PC-3 (cell line): ENCODE data around the gene GRHL3. TPM values are rescaled to one million over a fixed set of nuclear protein-coding genes. Genes with fewer than 3 reads are reported as not detected.
A peak's percentile ranks its signal among the peaks of the same experiment; 100 is the strongest.

Source experiments
- ATAC-seq: fragments of 200-7000 bp; cut with Tn5 transposase; 2 replicates; pipeline ENCODE4 v1.9.1; 2020; ENCODE audit warnings: mild to moderate bottlenecking, moderate library complexity
- BruUV-seq: library from RNA; stranded (reverse); fragments of 400-500 nt; replicated peaks from 2 replicates; lab custom pipeline; 2021; lab: Mats Ljungman, UMichigan
- CTCF ChIA-PET: fragments of 300-600 bp; sonication (Branson Sonifier 250); formaldehyde crosslinking; loops from one replicate; lab custom pipeline; 2022; ENCODE audit warnings: antibody characterized with exemption; lab: Charles Lee
- POLR2A ChIA-PET: fragments of 300-600 bp; sonication (Branson Sonifier 250); formaldehyde crosslinking; loops from one replicate; lab custom pipeline; 2022; ENCODE audit warnings: antibody characterized with exemption; ENCODE audit not compliant: unreplicated experiment; lab: Charles Lee
- DNase-seq: peaks from one replicate; pipeline ENCODE4 v3.0.0-alpha.2; 2015
- H2AFZ ChIP-seq: fragments of 300-600 bp; sonication (generic); 2 replicates; pipeline ENCODE4 v1.6.0; 2016; ENCODE audit warnings: antibody characterized with exemption, low read length
- H3F3A ChIP-seq: fragments of 300-600 bp; sonication (generic); one replicate; pipeline ENCODE4 v1.6.0; 2017; ENCODE audit warnings: antibody characterized with exemption, low read length, control low read depth, mild to moderate bottlenecking; ENCODE audit not compliant: unreplicated experiment
- H3K27ac ChIP-seq: fragments of 300-600 bp; sonication (generic); 2 replicates; pipeline ENCODE4 v1.5.1; 2016; ENCODE audit warnings: mild to moderate bottlenecking, low read length
- H3K27me3 ChIP-seq: fragments of 300-600 bp; sonication (generic); 2 replicates; pipeline ENCODE4 v1.6.1; 2016; ENCODE audit warnings: low read length, mixed read lengths
- H3K36me3 ChIP-seq: fragments of 300-600 bp; sonication (generic); 2 replicates; pipeline ENCODE4 v1.6.1; 2016; ENCODE audit warnings: low read depth, mixed run types, low read length, mixed read lengths
- H3K4me1 ChIP-seq: fragments of 300-600 bp; sonication (generic); 2 replicates; pipeline ENCODE4 v1.5.1; 2016; ENCODE audit warnings: low read length; ENCODE audit not compliant: insufficient read depth
- H3K4me2 ChIP-seq: fragments of 300-600 bp; sonication (generic); 2 replicates; pipeline ENCODE4 v1.6.0; 2016; ENCODE audit warnings: low read length
- H3K4me3 ChIP-seq: fragments of 300-600 bp; sonication (generic); 2 replicates; pipeline ENCODE4 v1.5.1; 2016; ENCODE audit warnings: mild to moderate bottlenecking, low read length, mixed read lengths
- H3K79me2 ChIP-seq: fragments of 300-600 bp; sonication (generic); 2 replicates; pipeline ENCODE4 v1.6.1; 2017; ENCODE audit warnings: low read length, mixed read lengths
- H3K9ac ChIP-seq: fragments of 300-600 bp; sonication (generic); 2 replicates; pipeline ENCODE4 v1.6.0; 2016; ENCODE audit warnings: mild to moderate bottlenecking, low read length
- H3K9me2 ChIP-seq: fragments of 300-600 bp; sonication (generic); replicated peaks from 2 replicates; pipeline ENCODE4 v1.6.1; 2016; ENCODE audit warnings: mixed run types, low read length, mixed read lengths
- H3K9me3 ChIP-seq: fragments of 300-600 bp; sonication (generic); 2 replicates; pipeline ENCODE4 v1.6.1; 2016; ENCODE audit warnings: low read length, mixed read lengths
- H4K20me1 ChIP-seq: fragments of 300-600 bp; sonication (generic); 2 replicates; pipeline ENCODE4 v1.6.1; 2016; ENCODE audit warnings: low read length, mixed read lengths
- CTCF ChIP-seq: fragments of 300-600 bp; sonication (generic); conservative IDR thresholded peaks from 2 replicates; pipeline ENCODE4 v1.5.1; 2017; ENCODE audit warnings: antibody characterized with exemption, low read depth, mild to moderate bottlenecking, low read length
- EZH2 ChIP-seq: fragments of 300-600 bp; sonication (generic); IDR thresholded peaks from one replicate; pipeline ENCODE4 v1.6.1; 2017; ENCODE audit warnings: antibody characterized with exemption, mild to moderate bottlenecking, low read length; ENCODE audit not compliant: unreplicated experiment
- EZH2phosphoT487 ChIP-seq: fragments of 300-600 bp; sonication (generic); IDR thresholded peaks from 2 replicates; pipeline ENCODE4 v1.6.1; 2018; ENCODE audit warnings: mild to moderate bottlenecking, antibody characterized with exemption, low read length, borderline replicate concordance
- intact Hi-C: fragments of 100-400 bp; cut with micrococcal nuclease; formaldehyde crosslinking; loops from 2 replicates; pipeline ENCODE4 v1.9.0; 2023
- total RNA-seq: library from RNA; depleted of rRNA; stranded (reverse); fragments of >200 nt; gene quantifications from 2 replicates; pipeline ENCODE4 v1.2.3, GENCODE V29; 2014

GRHL3 gene
- total RNA-seq, 1 experiment from 2014 or later: 3.5 TPM

DNA sequence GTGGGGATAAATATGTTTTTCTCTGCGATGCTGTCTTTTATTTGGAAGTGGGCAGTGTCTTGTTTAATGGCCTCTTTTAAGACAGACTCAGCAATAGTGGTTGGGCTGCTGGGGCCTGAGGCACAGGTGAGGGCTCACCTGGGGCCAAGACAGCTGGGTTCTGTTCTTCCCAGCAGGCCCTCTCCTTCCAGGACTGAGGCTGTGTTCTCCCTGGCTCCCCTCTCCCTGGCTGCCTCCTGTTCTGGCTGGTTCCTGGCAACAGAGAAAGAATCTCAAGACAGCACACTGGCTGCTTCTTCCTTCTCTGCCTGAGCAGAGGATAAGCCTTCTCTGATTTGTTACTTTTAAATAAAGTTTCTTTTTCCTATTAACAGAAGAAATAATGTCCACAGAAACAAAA, 7.4 kb upstream of the GRHL3 start:
- Histone ChIP-seq H3K9ac (no peak overlapping the region), H4K20me1 (no peaks in the 10 kb centered on the region), H3K27me3 (no peaks in the 10 kb centered on the region), H2AFZ (no peak overlapping the region), H3K27ac (no peak overlapping the region), H3K9me2 (no peaks in the 10 kb centered on the region), H3K4me3 (no peak overlapping the region), H3K9me3 (no peaks in the 10 kb centered on the region), H3K36me3 (no peaks in the 10 kb centered on the region), H3K4me1 (peaks cover 17% of the 10 kb centered on the region), H3F3A (no peaks in the 10 kb centered on the region), H3K4me2 (no peak overlapping the region), H3K79me2 (no peaks in the 10 kb centered on the region)
- no TSS peak for BruUV-seq
- ATAC-seq: no peak
- no peak for DNase-seq
- TF ChIP-seq EZH2phosphoT487 (no peak), CTCF (no peak), EZH2 (no peak)
- intact Hi-C loops: no loop called here
- ChIA-PET CTCF (interaction anchor here (1.0 kb wide), 1 partner anchor 109 kb away, joined by 5 read pairs; no protein-coding TSS in a partner anchor), POLR2A (no interaction called here)

GRCh38 chr1:24315391-24315790, 3.8 kb upstream of the GRHL3 start:
- BruUV-seq: no TSS peak
- Histone ChIP-seq H2AFZ (no peak overlapping the region), H3K9me3 (no peaks in the 10 kb centered on the region), H3K9me2 (no peaks in the 10 kb centered on the region), H3K79me2 (no peaks in the 10 kb centered on the region), H3K27ac (no peak overlapping the region), H3K4me3 (no peak overlapping the region), H4K20me1 (no peaks in the 10 kb centered on the region), H3K4me1 (peaks cover 40% of the 10 kb centered on the region), H3K4me2 (no peak overlapping the region), H3F3A (no peaks in the 10 kb centered on the region), H3K9ac (no peak overlapping the region), H3K27me3 (no peaks in the 10 kb centered on the region), H3K36me3 (no peaks in the 10 kb centered on the region)
- ChIA-PET POLR2A (no interaction called here), CTCF (no interaction called here)
- ATAC-seq (no peak), DNase-seq (no peak)
- TF ChIP-seq EZH2: no peak
- TF ChIP-seq CTCF: no peak
- TF ChIP-seq EZH2phosphoT487: no peak
- intact Hi-C loops: no loop called here

GRCh38 chr1:24316645-24317044, 2.5 kb upstream of the GRHL3 start:
- Histone ChIP-seq H3K4me3 (no peak overlapping the region), H3K36me3 (no peaks in the 10 kb centered on the region), H3K27ac (peak overlapping the region; percentile 57), H4K20me1 (no peaks in the 10 kb centered on the region), H2AFZ (peak overlapping the region; percentile 49; the same call in 1 of the 2 replicates), H3K9me3 (no peaks in the 10 kb centered on the region), H3K4me2 (peak overlapping the region; percentile 52), H3K9me2 (no peaks in the 10 kb centered on the region), H3F3A (no peaks in the 10 kb centered on the region), H3K27me3 (no peaks in the 10 kb centered on the region), H3K79me2 (no peaks in the 10 kb centered on the region), H3K4me1 (peaks cover 48% of the 10 kb centered on the region), H3K9ac (0 out of 2 replicates have a peak overlapping the region, but pooled peaks have one; percentile 23)
- intact Hi-C loops: loop anchor here (2.0 kb wide), 1 partner anchor 74 kb away; no protein-coding TSS in a partner anchor
- POLR2A ChIA-PET: no interaction called here
- no TSS peak for BruUV-seq
- TF ChIP-seq EZH2phosphoT487 (no peak), CTCF (no peak; the same call in 1 of the 2 replicates), EZH2 (no peak)
- CTCF ChIA-PET: interaction anchor here (0.5 to 2.8 kb wide), 4 partner anchors 22 to 166 kb away, joined by 3 to 14 read pairs (median 9); no protein-coding TSS in a partner anchor
- no peak for DNase-seq
- ATAC-seq: peak; percentile 39; the same call in 1 of the 2 replicates
